A549 (cell line): Measurements from ENCODE around the gene PPY.

Source experiments
- CTCF ChIP-seq: fragments of >200 bp; sonication (Bioruptor Twin); formaldehyde crosslinking; IDR thresholded peaks from 3 replicates; pipeline ENCODE4 v1.5.1; 2016
- JUN ChIP-seq, 2 experiments: fragments of >200 bp; sonication (Bioruptor Twin); formaldehyde crosslinking; IDR thresholded peaks; 2 replicates in 1 of 2; 3 replicates in 1 of 2; pipeline ENCODE4 v1.6.1; 2016 to 2017
- KDM1A ChIP-seq: fragments of 200-600 bp; sonication (generic); IDR thresholded peaks from 2 replicates; pipeline ENCODE4 v1.6.1; 2016; ENCODE audit warnings: low read depth, mild to moderate bottlenecking
- SREBF2 ChIP-seq: fragments of 450-650 bp; IDR thresholded peaks from 2 replicates; pipeline ENCODE4 v1.6.1; 2014; ENCODE audit warnings: mild to moderate bottlenecking, moderate library complexity

GRCh38 chr17:43915559-43915958, 26.7 kb downstream of the PPY start:
- TF ChIP-seq KDM1A (no peak), CTCF (no peak), JUN (IDR thresholded peaks at IDR 0.05) (no peak), SREBF2 (no peak)
